GM23248 (cell line): ENCODE results near the gene CSTF1.

Experiments
- EZH2 ChIP-seq: fragments of 200-600 bp; sonication (generic); IDR thresholded peaks from 2 replicates; pipeline ENCODE4 v1.6.1; 2018; ENCODE audit warnings: antibody characterized with exemption, mild to moderate bottlenecking; ENCODE audit not compliant: insufficient read depth, poor library complexity, severe bottlenecking
- EZH2phosphoT487 ChIP-seq: fragments of 200-600 bp; sonication (generic); IDR thresholded peaks from 2 replicates; pipeline ENCODE4 v1.6.1; 2018; ENCODE audit warnings: antibody characterized with exemption, moderate library complexity, mild to moderate bottlenecking, low read depth; ENCODE audit not compliant: insufficient read depth

DNA sequence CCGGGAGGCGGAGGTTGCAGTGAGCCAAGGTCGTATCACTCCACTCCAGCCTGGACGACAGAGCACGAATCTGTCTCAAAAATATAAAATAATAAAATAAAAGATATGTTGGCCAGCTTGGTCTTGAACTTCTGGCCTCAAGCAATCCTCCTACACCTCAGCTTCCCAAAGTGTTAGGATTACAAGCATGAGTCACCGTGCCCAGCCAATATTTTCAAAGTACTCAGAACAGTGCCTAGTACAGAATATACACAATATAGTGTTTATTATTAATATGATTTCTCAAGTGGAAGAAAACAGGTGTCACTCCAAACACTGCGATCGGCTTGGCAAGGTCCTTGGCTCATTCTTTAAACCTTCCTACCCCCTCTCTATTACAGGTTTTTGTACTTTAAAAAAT is 30.5 kb upstream of the CSTF1 start:
- no peak for TF ChIP-seq EZH2
- TF ChIP-seq EZH2phosphoT487: no peak
